SK-N-SH treated with all-trans-retinoic acid at 6 μM for 48 hours (cell line): Measurements from ENCODE around the gene CADM2.

Source experiments
- ATAC-seq: fragments of 200-7000 bp; cut with Tn5 transposase; 3 replicates; pipeline ENCODE4 v1.9.1; 2020; ENCODE audit warnings: mild to moderate bottlenecking, moderate library complexity
- ARNTL ChIP-seq: fragments of 450-650 bp; formaldehyde crosslinking; IDR thresholded peaks from 2 replicates; pipeline ENCODE4 v1.5.0; 2020; ENCODE audit warnings: low read depth, mild to moderate bottlenecking, moderate library complexity, borderline replicate concordance
- CSDC2 ChIP-seq: fragments of 250-450 bp; sonication (Bioruptor Pico); IDR thresholded peaks from 2 replicates; pipeline ENCODE4 v1.5.0; 2020; ENCODE audit warnings: mild to moderate bottlenecking, moderate library complexity
- CSRNP3 ChIP-seq: fragments of 250-450 bp; sonication (Bioruptor Pico); IDR thresholded peaks from 2 replicates; pipeline ENCODE4 v1.5.1; 2021; ENCODE audit warnings: mild to moderate bottlenecking, moderate library complexity
- ESRRG ChIP-seq: fragments of 250-450 bp; sonication (Bioruptor Pico); IDR thresholded peaks from 2 replicates; pipeline ENCODE4 v1.6.1; 2021; ENCODE audit warnings: mild to moderate bottlenecking
- GLIS3 ChIP-seq: fragments of 250-450 bp; sonication (Bioruptor Pico); IDR thresholded peaks from 2 replicates; pipeline ENCODE4 v1.5.0; 2020; ENCODE audit warnings: mild to moderate bottlenecking, moderate library complexity
- ISL1 ChIP-seq: fragments of 250-450 bp; sonication (Bioruptor Pico); IDR thresholded peaks from 2 replicates; pipeline ENCODE4 v2.1.2; 2022; ENCODE audit warnings: mild to moderate bottlenecking, moderate library complexity
- PATZ1 ChIP-seq: fragments of 250-450 bp; sonication (Bioruptor Pico); IDR thresholded peaks from 2 replicates; pipeline ENCODE4 v1.8.0; 2020; ENCODE audit warnings: mild to moderate bottlenecking, moderate library complexity, borderline replicate concordance
- POU6F1 ChIP-seq: fragments of 250-450 bp; sonication (Bioruptor Pico); IDR thresholded peaks from 2 replicates; pipeline ENCODE4 v1.8.0; 2021; ENCODE audit warnings: low read depth, mild to moderate bottlenecking, moderate library complexity, borderline replicate concordance
- PPARA ChIP-seq: fragments of 250-450 bp; sonication (Bioruptor Pico); IDR thresholded peaks from 2 replicates; pipeline ENCODE4 v1.5.0; 2020; ENCODE audit warnings: mild to moderate bottlenecking, borderline replicate concordance
- SNAI2 ChIP-seq: fragments of 250-450 bp; sonication (Bioruptor Pico); IDR thresholded peaks from 2 replicates; pipeline ENCODE4 v1.5.0; 2020; ENCODE audit warnings: mild to moderate bottlenecking, moderate library complexity
- TCF4 ChIP-seq: fragments of 250-450 bp; sonication (Bioruptor Pico); IDR thresholded peaks from 2 replicates; pipeline ENCODE4 v1.8.0; 2021; ENCODE audit warnings: mild to moderate bottlenecking, moderate library complexity, borderline replicate concordance
- TSHZ2 ChIP-seq: fragments of 250-450 bp; sonication (Bioruptor Pico); IDR thresholded peaks from 2 replicates; pipeline ENCODE4 v1.5.0; 2020; ENCODE audit warnings: mild to moderate bottlenecking, moderate library complexity
- ZFP30 ChIP-seq: fragments of 450-650 bp; formaldehyde crosslinking; IDR thresholded peaks from 2 replicates; pipeline ENCODE4 v1.5.0; 2022; ENCODE audit warnings: mild to moderate bottlenecking, moderate library complexity
- ZNF565 ChIP-seq: fragments of 450-650 bp; formaldehyde crosslinking; conservative IDR thresholded peaks from 2 replicates; pipeline ENCODE4 v1.5.0; 2020; ENCODE audit warnings: low read depth, mild to moderate bottlenecking, moderate library complexity
- ZNF70 ChIP-seq: fragments of 450-650 bp; formaldehyde crosslinking; IDR thresholded peaks from 2 replicates; pipeline ENCODE4 v1.5.0; 2020; ENCODE audit warnings: mild to moderate bottlenecking, moderate library complexity
- ZNF8 ChIP-seq: fragments of 450-650 bp; formaldehyde crosslinking; IDR thresholded peaks from 2 replicates; pipeline ENCODE4 v1.5.0; 2020; ENCODE audit warnings: mild to moderate bottlenecking, moderate library complexity
- TF ChIP-seq, protein P1 (sequence below): fragments of 250-450 bp; sonication (Bioruptor Pico); IDR thresholded peaks from 2 replicates; pipeline ENCODE4 v1.5.1; 2020; ENCODE audit warnings: low read depth, mild to moderate bottlenecking, moderate library complexity

Gene CADM2

GRCh38 chr3:84977021-84977420 lies 18.2 kb downstream of the CADM2 start:
- ATAC-seq, result no peak
- no peak for TF ChIP-seq ZNF70
- no peak for TF ChIP-seq CSRNP3 (CRISPR knock-in tag)
- no peak for TF ChIP-seq TSHZ2 (CRISPR knock-in tag)
- no peak for TF ChIP-seq CSDC2 (CRISPR knock-in tag)
- TF ChIP-seq ZNF565 (CRISPR knock-in tag), result no peak
- no peak for TF ChIP-seq GLIS3 (CRISPR knock-in tag)
- TF ChIP-seq ZFP30 (CRISPR knock-in tag), result no peak
- no peak for TF ChIP-seq SNAI2 (CRISPR knock-in tag)
- no peak for TF ChIP-seq TCF4 (CRISPR knock-in tag)
- TF ChIP-seq, protein P1, sequence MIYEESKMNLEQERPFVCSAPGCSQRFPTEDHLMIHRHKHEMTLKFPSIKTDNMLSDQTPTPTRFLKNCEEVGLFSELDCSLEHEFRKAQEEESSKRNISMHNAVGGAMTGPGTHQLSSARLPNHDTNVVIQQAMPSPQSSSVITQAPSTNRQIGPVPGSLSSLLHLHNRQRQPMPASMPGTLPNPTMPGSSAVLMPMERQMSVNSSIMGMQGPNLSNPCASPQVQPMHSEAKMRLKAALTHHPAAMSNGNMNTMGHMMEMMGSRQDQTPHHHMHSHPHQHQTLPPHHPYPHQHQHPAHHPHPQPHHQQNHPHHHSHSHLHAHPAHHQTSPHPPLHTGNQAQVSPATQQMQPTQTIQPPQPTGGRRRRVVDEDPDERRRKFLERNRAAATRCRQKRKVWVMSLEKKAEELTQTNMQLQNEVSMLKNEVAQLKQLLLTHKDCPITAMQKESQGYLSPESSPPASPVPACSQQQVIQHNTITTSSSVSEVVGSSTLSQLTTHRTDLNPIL, result no peak
- no peak for TF ChIP-seq ISL1 (CRISPR knock-in tag)

DNA sequence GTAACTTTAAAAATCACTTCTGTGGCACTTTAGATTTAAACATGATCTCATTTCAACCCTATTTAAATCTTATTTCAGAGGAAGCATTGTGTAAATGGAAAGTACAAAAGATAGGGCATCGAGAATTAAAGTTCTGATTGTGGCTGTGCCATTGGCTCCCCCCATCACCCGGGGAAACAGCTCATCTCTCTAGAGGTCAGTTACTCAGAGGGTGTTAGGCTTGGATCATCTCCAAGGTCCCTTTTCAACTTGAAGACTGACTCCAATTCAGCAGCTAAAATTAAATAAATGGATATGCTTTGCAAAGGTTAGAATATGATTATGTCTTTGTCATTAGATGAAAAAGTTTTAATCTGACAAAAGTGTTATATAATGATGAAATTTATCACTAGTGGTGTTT lies 20.1 kb downstream of the CADM2 start:
- no peak for ATAC-seq
- no peak for TF ChIP-seq ARNTL (CRISPR knock-in tag)
- no peak for TF ChIP-seq ESRRG (CRISPR knock-in tag)
- TF ChIP-seq, protein P1, result no peak
- no peak for TF ChIP-seq ZNF8 (CRISPR knock-in tag)
- TF ChIP-seq GLIS3 (CRISPR knock-in tag), result no peak
- TF ChIP-seq PPARA, result no peak
- no peak for TF ChIP-seq POU6F1
- TF ChIP-seq PATZ1 (CRISPR knock-in tag), result no peak
- TF ChIP-seq ZNF565 (CRISPR knock-in tag), result no peak
- no peak for TF ChIP-seq CSRNP3 (CRISPR knock-in tag)
- no peak for TF ChIP-seq TSHZ2 (CRISPR knock-in tag)
- no peak for TF ChIP-seq ZFP30 (CRISPR knock-in tag)
- TF ChIP-seq, all 23 proteins: peak for 0
